GM19023 (cell line): ENCODE results near the gene MRM2.

Experiments
- ATAC-seq: cut with Tn5 transposase; IDR thresholded peaks from one replicate; pipeline ENCODE4 v1.9.1; 2021; ENCODE audit warnings: mild to moderate bottlenecking, moderate library complexity; ENCODE audit not compliant: unreplicated experiment

MRM2 gene

DNA sequence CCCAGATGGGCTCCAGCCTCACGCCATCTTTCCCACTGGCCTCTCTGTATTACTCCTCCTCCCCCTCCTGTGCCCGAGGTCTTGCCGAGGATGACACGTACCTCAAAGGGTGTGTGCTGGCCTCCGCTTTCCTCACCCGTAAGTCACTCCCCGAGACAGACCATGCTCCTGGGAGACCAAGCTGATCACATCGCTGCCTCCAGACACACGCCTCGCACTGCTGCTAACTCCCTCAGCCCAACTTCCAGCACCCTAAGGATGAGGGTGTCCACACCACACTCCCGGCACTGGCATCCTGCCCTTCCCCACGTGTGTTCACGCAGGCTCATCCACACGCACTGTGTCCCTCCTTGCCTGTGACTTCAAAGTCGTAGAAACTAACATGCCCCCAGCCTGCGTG, 33.3 kb downstream of the MRM2 start:
- ATAC-seq, result no peak

DNA sequence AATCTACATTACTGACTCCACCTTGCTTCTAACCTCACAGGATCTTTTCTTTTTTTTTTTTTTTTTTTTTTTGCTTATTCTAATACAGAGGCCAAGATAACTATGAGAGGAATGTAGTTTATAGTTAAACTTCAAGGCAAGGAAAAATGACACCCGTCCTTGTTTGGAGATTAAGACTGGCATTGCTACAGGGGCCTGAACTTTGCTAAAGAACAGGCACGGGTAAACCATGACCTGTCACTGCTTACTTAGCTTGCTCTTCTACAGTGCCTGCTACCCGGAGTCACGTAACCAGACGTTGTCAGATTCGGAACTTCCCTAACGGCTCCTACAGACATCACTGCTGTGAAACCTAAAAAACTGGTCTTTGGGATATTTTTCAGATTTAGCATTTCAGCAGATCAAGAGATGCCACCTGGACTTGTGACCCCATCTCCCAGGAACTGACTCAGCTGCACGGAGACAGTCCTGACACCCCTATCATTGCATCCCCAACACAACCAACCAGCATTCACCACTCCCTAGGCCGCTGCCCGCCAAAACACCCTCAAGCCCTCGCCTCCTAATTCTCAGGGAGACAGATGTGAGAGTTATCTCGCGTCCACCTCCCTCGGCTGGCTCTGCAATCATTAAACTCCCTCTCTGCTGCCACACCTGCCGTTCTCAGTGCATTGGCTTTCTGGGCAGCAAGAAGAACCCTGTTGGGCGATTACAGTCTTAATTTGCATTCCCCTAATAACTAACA, 36.8 kb downstream of the MRM2 start:
- ATAC-seq, result no peak

DNA sequence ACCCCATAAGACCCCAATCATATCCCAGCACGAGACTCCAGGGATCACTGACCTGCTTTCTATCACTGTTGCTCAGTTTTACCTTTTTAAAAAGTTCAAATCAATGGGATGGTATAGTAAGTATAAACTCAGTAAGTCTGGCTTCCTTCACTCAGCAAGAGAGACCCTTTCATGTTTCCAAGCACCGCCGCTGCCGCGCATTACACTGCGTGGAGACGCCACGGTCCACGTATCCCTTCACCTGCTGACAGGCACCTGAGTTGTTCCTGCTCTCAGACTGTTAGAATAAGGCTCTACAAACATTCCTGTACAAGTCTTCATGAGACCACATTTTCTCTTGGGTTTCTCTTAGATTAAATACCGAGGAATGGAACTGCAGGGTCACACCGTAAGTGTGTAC, 37.6 kb downstream of the MRM2 start:
- ATAC-seq, result no peak

DNA sequence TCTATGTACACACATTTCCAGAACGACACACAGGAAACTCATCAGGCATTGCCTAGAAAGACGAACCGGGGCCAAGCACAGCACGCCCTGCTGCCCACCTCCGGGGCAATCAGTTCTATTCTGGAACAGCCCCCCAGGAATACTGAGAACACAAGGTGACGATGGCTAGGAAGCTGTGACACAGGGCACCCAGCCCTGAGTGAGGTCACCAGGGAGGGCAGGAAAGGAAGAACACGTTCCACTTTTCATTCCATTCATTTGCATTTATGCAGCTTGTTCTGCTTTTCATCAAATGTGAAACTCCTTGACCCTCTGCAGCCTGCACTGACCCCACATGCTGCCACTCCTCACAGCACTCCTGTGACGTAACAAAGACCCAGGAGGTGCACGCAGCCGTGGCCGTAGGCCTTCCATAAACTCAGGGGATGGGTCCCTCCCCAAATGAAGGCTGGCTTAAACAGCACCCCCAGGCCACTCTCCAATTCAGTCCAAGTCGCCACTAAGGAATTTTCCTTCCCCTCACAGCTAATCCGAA, 38.2 kb downstream of the MRM2 start:
- no peak for ATAC-seq

DNA sequence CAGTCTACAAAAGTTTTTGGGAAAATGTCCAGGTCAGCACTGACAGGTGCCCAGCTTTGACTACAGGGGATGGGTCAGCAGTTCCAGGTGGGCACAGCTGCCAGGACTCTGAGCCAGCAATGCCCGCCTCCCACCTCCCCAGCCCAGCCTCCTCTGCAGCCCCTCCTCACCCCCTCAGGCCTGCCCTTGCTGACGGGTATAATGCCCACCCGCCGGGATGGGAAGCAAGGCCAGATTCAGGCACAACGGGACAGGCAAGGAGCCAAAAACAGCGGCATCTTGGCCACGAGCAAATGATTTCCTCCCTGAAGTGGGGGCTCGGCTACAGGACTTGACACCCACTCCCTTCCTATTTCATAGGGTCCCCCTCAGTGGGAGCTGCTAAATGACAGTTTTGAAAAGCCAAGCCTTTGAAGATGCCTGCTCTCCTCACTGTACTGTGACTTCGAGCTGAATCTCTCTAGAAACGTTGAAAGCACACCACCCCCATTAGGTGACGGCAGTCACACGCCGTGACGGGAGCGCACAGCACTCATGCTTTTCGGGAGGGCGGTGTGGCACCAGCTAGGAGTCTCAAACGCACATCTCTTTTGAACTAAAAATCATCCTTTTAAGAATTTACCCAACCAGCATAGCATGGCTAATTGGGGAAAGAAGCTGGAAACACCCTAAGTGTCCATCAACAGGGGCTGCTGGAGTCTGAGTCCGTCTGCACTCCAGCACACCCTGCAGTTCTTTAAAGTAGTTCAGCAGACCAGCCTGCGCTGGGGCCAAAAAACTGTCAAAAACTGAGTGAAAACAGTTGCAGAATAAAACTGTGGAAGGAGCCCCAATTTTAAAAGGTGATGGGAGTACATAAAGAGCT, 38.9 kb downstream of the MRM2 start:
- no peak for ATAC-seq

DNA sequence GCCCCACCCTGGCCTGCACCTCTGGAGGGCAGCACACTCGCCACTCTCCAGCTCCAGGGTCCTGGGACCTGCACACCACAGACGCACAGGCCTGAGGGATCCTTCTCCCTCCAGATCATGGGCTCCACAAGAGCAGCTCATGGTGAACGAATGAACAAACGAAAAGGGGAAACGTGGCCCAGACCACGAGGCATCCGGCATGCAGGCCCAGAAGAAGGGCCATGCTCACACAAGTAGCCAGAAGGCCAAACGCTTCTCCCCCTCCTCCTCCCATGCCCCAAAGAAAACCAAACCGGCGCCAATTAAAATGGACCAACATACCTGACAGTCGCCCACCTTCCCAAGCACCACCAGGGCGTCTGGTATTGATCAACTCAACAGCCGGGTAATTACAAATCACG, 39.6 kb downstream of the MRM2 start:
- no peak for ATAC-seq

DNA sequence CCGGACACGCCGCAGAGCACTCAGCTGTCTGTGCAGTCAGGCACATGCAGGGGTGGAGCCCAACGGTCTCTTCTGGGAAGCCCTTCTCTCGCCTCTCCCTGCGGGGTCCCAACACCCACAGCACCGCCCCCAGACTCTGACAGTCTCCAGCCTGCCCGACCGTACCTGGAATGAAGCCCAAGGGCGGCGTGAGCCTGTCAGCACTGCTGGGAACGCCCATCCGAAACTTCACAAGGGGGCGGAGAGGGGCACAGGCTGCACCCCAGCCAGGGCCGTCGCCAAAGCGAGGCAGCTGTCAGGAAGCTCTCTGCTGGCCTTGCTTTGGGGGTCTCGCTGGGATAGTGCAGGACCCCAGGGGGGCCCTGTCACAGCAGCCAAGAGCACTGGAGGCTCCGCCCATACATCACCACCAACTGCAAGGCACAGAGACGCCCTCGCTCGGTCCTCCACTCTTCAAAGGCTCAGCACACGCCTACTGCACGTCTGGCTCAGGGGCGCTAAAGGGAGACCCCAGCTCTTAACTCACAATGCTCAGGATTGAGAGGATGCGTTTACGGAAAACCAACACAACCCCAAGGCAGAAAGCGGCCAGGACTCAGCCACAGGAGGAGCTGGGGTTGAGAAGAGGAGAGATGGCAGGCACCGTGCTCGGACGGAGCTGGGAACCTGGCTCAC, 40.2 kb downstream of the MRM2 start:
- no peak for ATAC-seq

DNA sequence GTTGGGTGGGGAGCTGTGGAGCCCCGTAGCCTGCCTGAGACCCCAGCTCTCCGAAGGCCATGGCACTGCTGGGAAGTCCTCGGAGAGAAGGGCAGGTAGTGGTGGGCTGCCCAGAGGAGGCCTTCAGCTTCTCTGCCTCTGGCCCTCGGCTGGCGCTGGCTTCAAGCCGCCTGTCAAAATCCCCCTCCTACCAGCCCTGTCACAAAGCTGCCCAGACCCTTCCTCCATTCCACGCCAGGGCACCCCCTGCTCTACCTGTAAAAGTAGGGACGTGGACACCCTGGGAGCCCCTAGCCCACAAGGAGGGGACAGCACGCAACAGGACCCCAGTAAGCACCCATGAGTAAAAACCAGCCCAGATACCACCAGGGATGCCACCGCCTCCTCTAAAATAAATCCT, 40.9 kb downstream of the MRM2 start:
- no peak for ATAC-seq

DNA sequence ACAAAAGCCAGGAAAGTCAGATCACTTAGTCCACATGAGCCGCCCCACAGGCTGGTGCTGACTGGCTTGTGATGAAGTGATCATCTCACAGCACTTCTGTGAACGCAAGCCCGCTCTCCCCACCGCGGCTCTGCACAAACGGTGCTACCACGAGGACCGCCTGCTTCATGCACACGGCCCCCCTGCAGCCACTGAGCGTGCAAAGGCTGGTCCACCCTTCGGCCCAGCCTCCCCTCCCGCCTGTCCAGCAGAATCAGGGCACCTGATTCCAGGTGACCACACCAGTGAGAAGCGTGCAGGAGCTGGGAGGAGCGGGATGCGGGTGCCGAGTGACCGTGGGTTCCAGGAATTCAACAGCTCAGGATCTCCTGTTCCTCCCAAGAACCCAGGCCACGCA, 41.4 kb downstream of the MRM2 start:
- ATAC-seq, result no peak

DNA sequence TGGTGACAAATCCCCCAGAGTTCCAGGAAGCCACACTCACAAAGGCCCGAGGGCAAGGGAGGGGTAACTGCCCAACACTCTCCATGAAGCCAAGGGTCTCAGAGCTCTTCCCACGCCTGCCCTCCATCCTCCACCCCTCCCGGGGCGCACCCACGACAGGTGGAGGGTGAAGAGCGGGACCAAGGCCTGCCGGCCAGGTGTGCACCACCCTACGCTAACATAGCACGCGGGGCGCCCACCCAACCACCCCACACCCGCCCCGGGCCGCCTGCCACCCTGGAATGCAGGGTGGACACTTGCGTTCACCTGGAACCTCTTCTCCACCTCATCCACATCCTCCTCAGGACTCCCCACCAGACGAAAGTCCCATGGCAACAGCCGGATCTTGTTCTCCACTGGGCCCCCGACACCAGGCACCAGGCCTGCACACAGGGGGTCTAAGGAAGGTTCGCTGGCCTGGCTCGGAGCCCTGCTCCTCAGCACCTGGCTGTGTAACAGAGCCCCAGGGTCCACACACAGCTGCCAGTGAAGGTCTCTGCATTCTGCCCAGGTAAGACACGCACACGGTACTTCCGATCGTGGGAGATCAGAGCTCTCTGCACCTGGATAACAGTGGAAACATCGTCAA, 41.9 kb downstream of the MRM2 start:
- ATAC-seq, result no peak

DNA sequence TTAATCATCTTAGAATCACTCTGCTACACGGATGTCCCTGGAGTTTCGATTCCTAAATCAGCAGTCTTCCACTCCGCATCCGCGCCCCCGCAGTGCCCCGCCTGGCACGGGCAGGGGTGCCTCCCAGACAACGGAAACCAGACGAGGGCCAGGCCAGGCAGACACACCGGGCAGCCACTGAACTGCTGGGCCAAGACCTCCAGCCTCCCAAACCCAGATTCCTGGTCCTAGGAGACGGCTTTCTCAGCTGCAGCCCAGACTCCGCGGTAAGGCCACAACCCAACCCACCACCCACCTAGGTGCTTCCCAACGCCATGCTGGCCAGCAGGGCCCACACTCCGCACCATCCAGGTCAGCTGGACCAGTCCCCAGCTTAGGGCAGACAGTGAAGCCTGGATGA, 42.5 kb downstream of the MRM2 start:
- ATAC-seq, result no peak

DNA sequence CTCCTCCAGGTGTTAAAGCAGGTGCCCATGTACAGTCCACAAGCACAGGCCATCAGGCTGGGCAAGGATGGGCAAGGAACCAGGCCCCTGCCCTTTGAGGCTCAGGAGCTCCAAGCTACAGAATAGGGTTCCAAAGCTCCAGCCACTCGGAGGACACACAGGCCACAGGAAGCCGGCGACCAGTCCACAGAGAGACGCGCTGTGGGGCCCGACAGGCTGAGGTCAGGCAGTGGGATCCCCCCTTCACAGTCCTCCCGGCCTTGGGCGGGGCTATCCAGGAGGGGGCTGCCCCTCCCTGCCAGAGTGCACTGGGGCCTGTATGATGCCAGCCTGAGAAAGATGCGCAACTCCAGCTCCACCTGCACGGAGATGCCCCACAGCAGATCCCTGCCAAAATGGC, 43.2 kb downstream of the MRM2 start:
- no peak for ATAC-seq

DNA sequence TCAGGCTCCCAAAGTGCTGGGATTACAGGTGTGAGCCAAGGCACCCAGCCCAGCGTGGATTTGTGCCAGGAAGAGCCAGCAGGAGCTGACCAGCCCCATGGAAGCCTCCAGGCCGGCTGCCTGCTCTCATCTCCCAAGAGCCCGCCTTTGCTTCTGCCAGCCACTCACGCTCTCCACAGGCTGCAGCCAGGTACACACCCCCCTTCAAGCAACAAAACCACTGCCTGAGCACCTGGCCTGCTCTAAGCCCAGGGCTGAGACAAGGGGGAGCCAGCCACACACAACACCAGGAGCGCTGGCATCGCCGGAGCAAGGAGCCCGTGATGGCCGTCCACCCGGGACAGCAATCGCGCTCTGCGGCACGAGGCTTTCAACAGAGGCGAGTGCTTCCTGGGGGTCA, 43.8 kb downstream of the MRM2 start:
- ATAC-seq, result no peak

DNA sequence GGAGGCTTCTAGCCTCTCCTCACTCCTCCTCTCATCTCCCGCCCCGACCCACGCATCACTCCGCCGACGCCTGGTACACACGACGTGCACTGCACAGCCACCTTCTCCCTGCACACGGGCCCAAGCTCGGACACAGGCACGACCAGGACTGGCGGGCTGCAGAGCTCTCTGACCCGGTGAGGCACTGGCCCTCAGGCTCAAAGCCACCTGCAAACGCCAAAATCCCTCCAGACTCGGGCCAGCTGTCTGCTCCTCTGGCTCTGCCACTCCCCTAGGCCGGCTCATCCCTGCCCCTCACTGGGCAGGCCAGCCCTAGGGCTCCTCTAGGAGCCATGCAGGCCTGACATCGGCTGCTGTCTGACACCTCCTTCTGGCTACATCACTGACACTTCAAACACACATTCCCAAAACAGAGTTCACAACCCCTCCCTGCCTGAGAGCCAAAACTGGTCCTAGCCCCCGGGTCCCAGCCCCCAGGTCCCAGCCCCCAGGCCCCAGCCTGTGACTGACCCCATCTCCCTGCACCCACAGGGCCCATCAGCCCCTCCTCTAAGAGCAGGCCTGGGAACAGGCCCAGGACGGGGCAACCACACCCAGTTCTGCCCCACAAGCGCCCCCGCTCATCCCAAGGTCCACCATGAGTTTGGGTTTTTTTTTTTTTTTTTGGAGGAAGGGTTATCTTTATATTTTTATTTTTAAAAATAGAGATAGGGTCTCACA, 44.4 kb downstream of the MRM2 start:
- no peak for ATAC-seq

DNA sequence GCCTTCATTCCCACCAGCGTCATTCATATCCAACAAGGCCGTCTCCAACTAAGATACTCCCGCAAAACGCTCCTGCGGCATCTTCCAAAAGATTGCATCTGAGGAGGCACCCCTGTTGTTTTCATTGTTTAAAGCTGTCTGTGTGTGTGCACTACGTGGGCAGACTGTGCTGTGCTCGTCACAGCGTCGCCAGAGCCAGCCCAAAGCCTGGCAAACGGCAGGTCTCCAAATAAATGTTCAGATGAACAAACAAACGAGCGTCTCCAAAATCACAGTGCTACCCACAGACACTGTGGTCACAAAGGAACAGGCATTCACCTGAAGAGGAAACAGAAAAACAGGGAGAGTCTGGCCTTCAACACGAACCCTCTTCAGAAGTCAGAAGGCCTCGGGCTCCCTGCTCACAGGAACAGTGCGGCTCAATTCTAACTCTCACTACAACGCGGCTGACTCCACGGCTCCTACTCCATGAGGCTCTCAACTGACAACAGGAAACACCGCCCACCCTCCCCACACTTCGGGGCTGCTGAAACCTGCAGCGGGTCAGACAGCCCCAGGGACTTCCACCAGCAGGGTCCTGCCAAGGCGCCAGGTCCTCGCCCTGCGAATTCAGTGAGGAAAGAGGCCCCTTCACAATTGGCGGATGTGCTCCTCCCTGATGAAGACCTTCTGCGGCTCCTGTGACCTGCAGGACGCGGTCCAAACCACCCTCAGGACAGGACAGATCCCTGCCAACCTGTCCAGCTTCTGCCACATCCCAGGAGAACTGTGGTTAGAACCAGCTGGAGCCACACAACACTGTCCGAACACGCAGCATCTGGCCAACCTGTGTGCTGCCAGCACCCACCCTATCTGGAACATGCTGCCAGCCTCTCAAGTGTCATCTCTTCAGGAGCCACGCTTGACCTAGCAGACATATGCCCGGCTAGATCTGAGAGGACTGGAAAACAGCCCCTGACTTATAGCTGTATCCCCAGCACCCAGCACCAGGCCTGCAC, 45.3 kb downstream of the MRM2 start:
- no peak for ATAC-seq

DNA sequence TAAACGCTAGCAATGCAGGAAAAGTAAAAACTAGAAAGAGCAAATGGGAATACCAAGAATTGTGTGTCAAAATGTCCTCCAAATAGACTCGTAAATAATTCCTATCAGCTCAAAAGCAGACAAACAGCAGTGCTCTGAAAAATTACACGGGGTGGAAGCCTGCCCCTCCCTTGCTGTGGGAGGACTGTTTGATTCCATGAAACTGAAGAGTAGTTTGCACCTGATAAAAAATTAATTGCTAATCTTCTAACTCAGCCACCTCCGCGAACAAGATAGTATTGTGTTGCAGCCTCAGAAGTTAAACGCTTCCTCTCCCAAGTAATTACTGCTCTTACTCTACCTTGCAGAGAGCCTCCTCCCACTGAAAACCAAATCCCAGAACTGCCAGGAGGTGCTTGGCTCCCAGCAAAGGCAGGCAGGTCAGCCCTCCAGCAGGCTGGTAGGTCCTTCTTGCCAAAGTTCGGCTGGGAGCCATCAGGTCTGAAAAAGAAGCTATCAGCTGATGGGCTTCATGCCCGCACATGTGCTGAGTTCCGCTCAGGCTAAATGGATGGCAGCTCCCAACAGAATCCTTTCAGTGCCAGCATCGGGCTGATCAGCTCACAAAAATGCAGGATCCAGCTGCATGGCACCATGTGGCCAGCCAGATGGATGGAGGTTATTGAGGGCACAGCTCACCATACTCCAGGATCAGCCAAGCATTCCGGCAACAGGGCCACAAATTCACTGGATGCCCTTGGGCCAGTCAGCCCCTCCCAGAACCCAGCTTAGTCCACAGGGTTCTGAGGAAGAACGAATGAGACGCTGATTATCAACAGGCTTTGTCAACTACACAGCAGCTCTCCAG, 46.4 kb downstream of the MRM2 start:
- no peak for ATAC-seq

DNA sequence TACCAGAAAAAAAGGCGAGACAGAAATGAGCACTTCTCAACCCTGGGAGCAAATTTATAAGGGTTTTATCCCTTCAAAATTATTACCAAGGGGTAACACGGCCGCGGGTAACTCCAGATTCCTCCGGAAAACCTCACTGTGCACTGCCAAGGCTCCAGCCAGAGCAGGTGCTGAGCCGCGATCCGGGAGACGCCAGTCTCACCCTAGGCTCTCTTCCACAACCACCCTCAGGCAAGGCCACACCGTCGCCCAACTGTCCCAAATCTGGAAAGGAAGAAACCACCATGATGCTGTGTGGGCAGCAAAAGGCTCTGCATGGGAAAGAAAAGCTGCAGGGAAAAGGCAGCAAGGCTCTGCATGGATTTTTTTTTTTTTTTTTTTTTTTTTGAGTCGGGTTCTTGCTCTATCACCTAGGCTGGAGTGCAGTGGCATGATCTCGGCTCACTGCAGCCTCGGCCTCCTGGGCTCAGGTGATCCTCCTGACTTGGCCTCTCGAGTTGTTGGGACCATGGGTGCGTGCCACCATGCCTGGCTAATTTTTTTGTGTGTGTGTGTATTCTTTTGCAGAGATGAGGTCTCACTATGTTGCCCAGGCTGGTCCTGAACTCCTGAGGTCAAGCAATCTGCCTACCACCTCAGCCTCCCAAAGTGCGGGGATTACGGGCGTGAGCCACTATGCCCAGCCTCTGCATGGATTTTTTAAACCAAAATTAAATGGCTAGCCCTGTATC, 48.3 kb downstream of the MRM2 start:
- no peak for ATAC-seq
